Upper lobe of right lung (tissue), 1 donor: ENCODE results near the gene PRSS53. TPM values are rescaled to one million over a fixed set of nuclear protein-coding genes. Genes with fewer than 3 reads are reported as not detected.

Experiments used
- ATAC-seq: fragments of 200-7000 bp; cut with Tn5 transposase; one replicate; pipeline ENCODE4 v1.9.1; 2020; ENCODE audit warnings: mild to moderate bottlenecking, moderate library complexity
- DNase-seq: peaks from one replicate; pipeline ENCODE4 v3.0.0-alpha.2; 2020
- H3K27ac ChIP-seq: fragments of 200-600 bp; one replicate; pipeline ENCODE4 v1.8.0; 2022
- H3K27me3 ChIP-seq: fragments of 200-600 bp; one replicate; pipeline ENCODE4 v1.8.0; 2022; ENCODE audit warnings: mild to moderate bottlenecking
- H3K36me3 ChIP-seq: fragments of 200-600 bp; one replicate; pipeline ENCODE4 v1.8.0; 2022
- H3K4me1 ChIP-seq: fragments of 200-600 bp; one replicate; pipeline ENCODE4 v1.8.0; 2022
- H3K4me3 ChIP-seq: fragments of 200-600 bp; one replicate; pipeline ENCODE4 v1.8.0; 2022; ENCODE audit warnings: mild to moderate bottlenecking
- H3K9me3 ChIP-seq: fragments of 200-600 bp; one replicate; pipeline ENCODE4 v1.8.0; 2022
- intact Hi-C: fragments of 100-400 bp; cut with DNase I; formaldehyde crosslinking; loops from one replicate; pipeline ENCODE4 v1.11.0; 2022
- total RNA-seq: library from RNA; stranded (reverse); fragmentation: NEBNext Ultra II Directional; extraction: Animal tissue kit (Norgen Biotek cat#: 25700); gene quantifications from one replicate; pipeline ENCODE4 v1.2.1, GENCODE V29; 2021
- TF ChIP-seq, protein P1 (sequence below): fragments of 200-600 bp; IDR thresholded peaks from one replicate; pipeline ENCODE4 v1.8.0; 2022; ENCODE audit warnings: antibody characterized with exemption
- donor health status: DM: no; HTN: yes; CAD: no; lungs with severe emphysema.

Gene PRSS53
- total RNA-seq, 1 donor from 2014 or later = 1.8 TPM

- intact Hi-C loops = no loop called here
- Histone ChIP-seq H3K27me3 (no peaks in the 10 kb centered on the region), H3K4me3 (no peak overlapping the region), H3K36me3 (peaks cover 40% of the 10 kb centered on the region), H3K27ac (peak overlapping the region; percentile 96), H3K4me1 (peaks cover 48% of the 10 kb centered on the region), H3K9me3 (no peaks in the 10 kb centered on the region)
- TF ChIP-seq, protein P1, sequence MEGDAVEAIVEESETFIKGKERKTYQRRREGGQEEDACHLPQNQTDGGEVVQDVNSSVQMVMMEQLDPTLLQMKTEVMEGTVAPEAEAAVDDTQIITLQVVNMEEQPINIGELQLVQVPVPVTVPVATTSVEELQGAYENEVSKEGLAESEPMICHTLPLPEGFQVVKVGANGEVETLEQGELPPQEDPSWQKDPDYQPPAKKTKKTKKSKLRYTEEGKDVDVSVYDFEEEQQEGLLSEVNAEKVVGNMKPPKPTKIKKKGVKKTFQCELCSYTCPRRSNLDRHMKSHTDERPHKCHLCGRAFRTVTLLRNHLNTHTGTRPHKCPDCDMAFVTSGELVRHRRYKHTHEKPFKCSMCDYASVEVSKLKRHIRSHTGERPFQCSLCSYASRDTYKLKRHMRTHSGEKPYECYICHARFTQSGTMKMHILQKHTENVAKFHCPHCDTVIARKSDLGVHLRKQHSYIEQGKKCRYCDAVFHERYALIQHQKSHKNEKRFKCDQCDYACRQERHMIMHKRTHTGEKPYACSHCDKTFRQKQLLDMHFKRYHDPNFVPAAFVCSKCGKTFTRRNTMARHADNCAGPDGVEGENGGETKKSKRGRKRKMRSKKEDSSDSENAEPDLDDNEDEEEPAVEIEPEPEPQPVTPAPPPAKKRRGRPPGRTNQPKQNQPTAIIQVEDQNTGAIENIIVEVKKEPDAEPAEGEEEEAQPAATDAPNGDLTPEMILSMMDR = no peak
- peak; percentile 94 for DNase-seq
- peak; percentile 69 for ATAC-seq
Measured at GRCh38 chr16:31130899-31131298, 42.2 kb upstream of the PRSS53 start.

- Histone ChIP-seq H3K9me3 (no peaks in the 10 kb centered on the region), H3K27me3 (no peaks in the 10 kb centered on the region), H3K4me1 (peaks cover 48% of the 10 kb centered on the region), H3K4me3 (peak overlapping the region; percentile 21), H3K36me3 (peaks cover 40% of the 10 kb centered on the region), H3K27ac (peak overlapping the region; percentile 96)
- DNase-seq (peak; percentile 77), ATAC-seq (peak; percentile 0)
- intact Hi-C loops = no loop called here
- TF ChIP-seq, protein P1 = no peak
Measured at GRCh38 chr16:31130336-31130891, 41.7 kb upstream of the PRSS53 start.

DNA sequence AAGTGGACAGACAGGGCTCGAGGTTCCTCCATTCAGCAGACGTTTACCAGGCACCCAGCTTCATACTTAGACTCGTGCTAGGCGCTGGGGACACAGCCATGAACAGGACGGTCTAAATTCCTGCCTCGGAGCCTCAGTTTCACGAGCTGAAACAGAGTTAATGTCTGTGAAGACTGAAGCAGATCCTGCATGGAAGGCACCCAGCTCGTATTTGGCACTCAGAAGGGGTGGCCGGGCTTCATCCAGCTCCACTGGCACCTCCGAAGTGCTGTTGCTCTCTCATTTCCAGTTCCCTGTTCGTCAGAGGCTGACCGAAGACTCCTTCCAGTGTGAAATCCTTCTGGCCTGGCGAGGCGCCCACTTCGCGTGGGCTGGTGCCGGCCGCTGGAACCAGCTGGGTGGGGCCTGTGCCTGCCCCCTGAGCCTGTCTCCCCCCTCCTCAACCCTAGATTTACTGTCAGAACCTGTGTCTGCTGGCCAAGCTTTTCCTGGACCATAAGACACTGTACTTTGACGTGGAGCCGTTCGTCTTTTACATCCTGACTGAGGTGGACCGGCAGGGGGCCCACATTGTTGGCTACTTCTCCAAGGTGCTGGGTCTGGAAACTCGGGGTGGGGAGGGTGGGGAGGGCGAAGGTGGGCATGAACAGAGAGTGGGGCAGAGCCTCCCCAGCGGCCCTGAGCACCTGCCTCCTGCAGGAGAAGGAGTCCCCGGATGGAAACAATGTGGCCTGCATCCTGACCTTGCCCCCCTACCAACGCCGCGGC lies 41.0 kb upstream of the PRSS53 start:
- Histone ChIP-seq H3K27me3 (no peaks in the 10 kb centered on the region), H3K9me3 (no peaks in the 10 kb centered on the region), H3K36me3 (peaks cover 40% of the 10 kb centered on the region), H3K4me3 (peak overlapping the region; percentile 21), H3K27ac (peak overlapping the region; percentile 96), H3K4me1 (peaks cover 48% of the 10 kb centered on the region)
- DNase-seq (peak; percentile 91), ATAC-seq (peak; percentile 32)
- intact Hi-C loops = no loop called here
- TF ChIP-seq, protein P1 = peak; percentile 6

DNA sequence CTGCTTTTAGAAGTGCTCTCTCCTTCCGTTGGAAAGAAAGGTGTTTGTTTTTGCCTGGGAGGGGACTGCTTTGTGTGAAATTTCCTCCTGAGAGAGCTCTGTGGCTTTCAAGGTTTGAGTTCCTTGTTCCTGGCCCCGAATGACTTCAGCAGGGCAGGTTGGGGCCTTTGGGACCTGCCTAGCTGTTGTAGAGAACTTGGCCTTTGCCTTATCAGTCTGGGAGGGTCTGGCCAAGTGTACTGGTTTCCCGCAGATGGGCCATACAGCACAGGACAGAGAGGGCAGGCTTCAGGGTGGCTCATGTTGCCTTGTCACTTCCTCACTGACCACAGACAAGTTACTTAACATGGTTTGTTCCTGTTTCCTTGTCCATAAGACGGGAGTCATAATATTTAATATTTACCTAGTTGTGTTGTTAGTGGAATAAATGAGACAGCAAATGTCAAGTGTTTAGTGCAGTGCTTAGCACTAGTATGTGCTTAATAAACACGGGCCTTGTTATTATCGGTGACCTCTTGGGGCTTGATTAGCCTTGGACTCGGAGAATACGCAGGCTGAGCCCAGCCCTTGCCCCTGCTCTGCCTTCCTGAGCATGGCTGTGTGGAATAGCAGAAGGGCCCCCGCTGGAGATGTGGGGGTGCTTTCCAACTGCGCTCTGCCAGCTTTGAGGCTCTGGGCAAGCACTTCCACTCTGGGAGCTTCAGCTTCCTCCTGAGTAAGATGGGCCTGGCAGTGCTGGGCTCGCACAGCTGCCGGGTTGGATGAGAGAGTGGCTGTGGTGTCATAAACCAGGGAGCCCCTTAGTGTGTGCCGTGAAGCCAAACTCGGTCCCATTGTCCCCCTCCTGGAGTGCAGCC lies 40.2 kb upstream of the PRSS53 start:
- peaks cover 42% of the 10 kb centered on the region for H3K4me1 ChIP-seq
- no peaks in the 10 kb centered on the region for H3K9me3 ChIP-seq
- no peaks in the 10 kb centered on the region for H3K27me3 ChIP-seq
- intact Hi-C loops = no loop called here
- peak; percentile 84 for DNase-seq
- peak; percentile 77 for ATAC-seq
- TF ChIP-seq, protein P1 = no peak
- H3K27ac ChIP-seq = peak overlapping the region; percentile 96
- H3K36me3 ChIP-seq = peaks cover 45% of the 10 kb centered on the region
- H3K4me3 ChIP-seq = no peak overlapping the region

GRCh38 chr16:31127182-31127581 lies 38.4 kb upstream of the PRSS53 start:
- ATAC-seq (peak; percentile 41), DNase-seq (peak; percentile 79)
- no peak overlapping the region for H3K4me3 ChIP-seq
- H3K27me3 ChIP-seq = no peaks in the 10 kb centered on the region
- H3K9me3 ChIP-seq = no peaks in the 10 kb centered on the region
- H3K4me1 ChIP-seq = peaks cover 39% of the 10 kb centered on the region
- TF ChIP-seq, protein P1 = no peak
- peak overlapping the region; percentile 96 for H3K27ac ChIP-seq
- intact Hi-C loops = no loop called here
- peaks cover 63% of the 10 kb centered on the region for H3K36me3 ChIP-seq
